Measurements from ENCODE around the gene TSPEAR.
"Not testable (repeated sequence)": the region's sequence is repeated elsewhere in the genome, so short reads cannot be mapped to it uniquely, and the experiment has no call there.

Gene TSPEAR

GRCh38 chr21:44649521-44650100 is 61.8 kb downstream of the TSPEAR start:
- no peak for DNase-seq (ENCODE audit: low spot score)
- in situ Hi-C loops (cut with MboI; ENCODE audit: low sequenced_read_pairs, unreplicated experiment): no loop called here
- no peak for TF ChIP-seq CTCF (IDR thresholded peaks at IDR 0.05; ENCODE audit: borderline replicate concordance, control extremely low read depth, extremely low read depth, insufficient read depth, missing control alignments)

GRCh38 chr21:44648557-44649311 is 62.6 kb downstream of the TSPEAR start:
- in situ Hi-C loops (cut with MboI; ENCODE audit: low sequenced_read_pairs, unreplicated experiment): no loop called here
- no peak for DNase-seq (ENCODE audit: low spot score)
- no peak for TF ChIP-seq CTCF (IDR thresholded peaks at IDR 0.05; ENCODE audit: borderline replicate concordance, control extremely low read depth, extremely low read depth, insufficient read depth, missing control alignments)

GRCh38 chr21:44647222-44647552 is 64.2 kb downstream of the TSPEAR start:
- no peak for TF ChIP-seq CTCF (IDR thresholded peaks at IDR 0.05; ENCODE audit: borderline replicate concordance, control extremely low read depth, extremely low read depth, insufficient read depth, missing control alignments)
- no peak for DNase-seq (ENCODE audit: low spot score)

GRCh38 chr21:44646366-44647221 is 64.8 kb downstream of the TSPEAR start, which contains the start of gene KRTAP10-11:
KRTAP10-11 (plus strand) TSS chr21:44646414; CDS start chr21:44646459, 45 bp downstream.
- DNase-seq (ENCODE audit: low spot score); in situ Hi-C loops (cut with MboI; ENCODE audit: low sequenced_read_pairs, unreplicated experiment): not testable (repeated sequence)

More at GRCh38 chr21:44647222-44647552, 64.2 kb downstream of the TSPEAR start:
- in situ Hi-C loops (cut with MboI; ENCODE audit: low sequenced_read_pairs, unreplicated experiment): no loop called here

- in situ Hi-C loops (cut with MboI; ENCODE audit: low sequenced_read_pairs, unreplicated experiment): no loop called here
- no peak for TF ChIP-seq CTCF (IDR thresholded peaks at IDR 0.05; ENCODE audit: borderline replicate concordance, control extremely low read depth, extremely low read depth, insufficient read depth, missing control alignments)
- no peak for DNase-seq (ENCODE audit: low spot score)
Observed at GRCh38 chr21:44644878-44645277, 66.5 kb downstream of the TSPEAR start.

GRCh38 chr21:44643741-44644310 is 67.5 kb downstream of the TSPEAR start:
- TF ChIP-seq CTCF (IDR thresholded peaks at IDR 0.05; ENCODE audit: borderline replicate concordance, control extremely low read depth, extremely low read depth, insufficient read depth, missing control alignments): no peak
- in situ Hi-C loops (cut with MboI; ENCODE audit: low sequenced_read_pairs, unreplicated experiment): no loop called here
- no peak for DNase-seq (ENCODE audit: low spot score)

Data from GM13976 (cell line).